AG04449 (cell line): Measurements from ENCODE around the gene NT5C2.

ENCODE experiments used
- CTCF ChIA-PET: fragments of 350-600 bp; formaldehyde crosslinking; extraction: SDS; loops from one replicate; lab custom pipeline; 2021; ENCODE audit warnings: antibody characterized with exemption; lab: Yijun Ruan, JAX
- POLR2A ChIA-PET: fragments of 400-600, 350-600 bp; formaldehyde crosslinking; extraction: SDS; loops from one replicate; lab custom pipeline; 2020; ENCODE audit warnings: antibody characterized with exemption, inconsistent platforms; lab: Yijun Ruan, JAX
- DNase-seq: peaks from one replicate; pipeline ENCODE4 v3.0.0-alpha.2; 2010; ENCODE audit warnings: low read depth, low spot score
- H3K4me3 ChIP-seq: 2 replicates; pipeline ENCODE4 v1.5.1; 2011; ENCODE audit warnings: low read depth, mild to moderate bottlenecking, control low read depth, low read length
- TF ChIP-seq, protein P1 (sequence below): IDR thresholded peaks from one replicate; pipeline ENCODE4 v1.5.1; 2011; ENCODE audit warnings: mild to moderate bottlenecking, moderate library complexity, low read length, control low read depth, inconsistent platforms; ENCODE audit not compliant: insufficient read depth; ENCODE audit errors: missing control alignments

Gene NT5C2

DNA sequence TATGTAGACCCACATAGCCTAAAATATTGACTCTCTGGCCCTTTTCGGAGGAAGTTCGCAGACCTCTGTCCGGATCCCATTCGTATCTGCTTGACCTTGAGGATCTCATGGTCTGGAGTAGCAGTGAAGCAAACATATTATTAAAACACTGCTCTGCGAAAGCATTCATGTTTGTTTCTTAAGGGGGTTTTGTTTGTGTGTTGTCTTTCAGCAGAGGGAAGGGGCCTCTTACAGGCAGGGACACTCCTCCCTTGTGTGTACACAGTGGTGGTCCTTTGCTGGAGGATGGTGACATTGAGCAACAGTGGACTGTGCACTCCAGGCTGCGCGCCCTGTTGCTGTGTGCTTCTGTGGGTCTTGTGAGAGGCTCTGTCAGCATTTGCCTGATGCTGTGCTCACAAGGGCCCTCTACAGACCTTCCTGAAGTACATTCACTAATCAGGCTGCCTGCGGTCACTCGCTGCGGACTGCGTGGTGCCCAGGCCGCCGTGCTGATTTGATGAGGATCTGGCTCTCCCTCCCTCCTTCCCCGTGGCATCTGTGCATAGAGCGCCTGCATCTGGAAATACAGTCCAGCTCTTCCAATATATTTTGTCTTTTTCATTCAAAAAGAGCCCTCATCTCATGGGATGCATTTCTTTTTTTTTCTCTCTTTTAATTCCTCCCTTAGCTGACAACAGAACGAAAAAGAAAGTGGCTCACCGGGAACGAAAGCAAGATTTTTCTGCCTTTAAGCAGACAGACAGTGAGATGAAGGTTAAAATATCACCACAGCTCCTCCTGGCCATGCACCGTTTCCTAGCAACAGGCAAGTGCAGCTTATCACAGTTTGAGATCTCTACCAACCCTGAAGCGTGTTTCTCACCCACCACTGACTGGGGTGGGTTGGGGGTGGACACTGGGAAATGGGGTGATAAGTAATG lies 139.2 kb downstream of the NT5C2 start:
- CTCF ChIA-PET = interaction anchor here (0.9 to 2.9 kb wide), 10 partner anchors 9 to 219 kb away, joined by 3 to 22 read pairs (median 4); partner anchors contain the start of gene CNNM2
- peak overlapping the region; percentile 51 for H3K4me3 ChIP-seq
- POLR2A ChIA-PET = interaction anchor here (1.1 kb wide), 1 partner anchor 26 kb away, joined by 3 read pairs; no protein-coding TSS in a partner anchor
- TF ChIP-seq, protein P1, sequence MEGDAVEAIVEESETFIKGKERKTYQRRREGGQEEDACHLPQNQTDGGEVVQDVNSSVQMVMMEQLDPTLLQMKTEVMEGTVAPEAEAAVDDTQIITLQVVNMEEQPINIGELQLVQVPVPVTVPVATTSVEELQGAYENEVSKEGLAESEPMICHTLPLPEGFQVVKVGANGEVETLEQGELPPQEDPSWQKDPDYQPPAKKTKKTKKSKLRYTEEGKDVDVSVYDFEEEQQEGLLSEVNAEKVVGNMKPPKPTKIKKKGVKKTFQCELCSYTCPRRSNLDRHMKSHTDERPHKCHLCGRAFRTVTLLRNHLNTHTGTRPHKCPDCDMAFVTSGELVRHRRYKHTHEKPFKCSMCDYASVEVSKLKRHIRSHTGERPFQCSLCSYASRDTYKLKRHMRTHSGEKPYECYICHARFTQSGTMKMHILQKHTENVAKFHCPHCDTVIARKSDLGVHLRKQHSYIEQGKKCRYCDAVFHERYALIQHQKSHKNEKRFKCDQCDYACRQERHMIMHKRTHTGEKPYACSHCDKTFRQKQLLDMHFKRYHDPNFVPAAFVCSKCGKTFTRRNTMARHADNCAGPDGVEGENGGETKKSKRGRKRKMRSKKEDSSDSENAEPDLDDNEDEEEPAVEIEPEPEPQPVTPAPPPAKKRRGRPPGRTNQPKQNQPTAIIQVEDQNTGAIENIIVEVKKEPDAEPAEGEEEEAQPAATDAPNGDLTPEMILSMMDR = peak; percentile 66
- DNase-seq = peak; percentile 33

DNA sequence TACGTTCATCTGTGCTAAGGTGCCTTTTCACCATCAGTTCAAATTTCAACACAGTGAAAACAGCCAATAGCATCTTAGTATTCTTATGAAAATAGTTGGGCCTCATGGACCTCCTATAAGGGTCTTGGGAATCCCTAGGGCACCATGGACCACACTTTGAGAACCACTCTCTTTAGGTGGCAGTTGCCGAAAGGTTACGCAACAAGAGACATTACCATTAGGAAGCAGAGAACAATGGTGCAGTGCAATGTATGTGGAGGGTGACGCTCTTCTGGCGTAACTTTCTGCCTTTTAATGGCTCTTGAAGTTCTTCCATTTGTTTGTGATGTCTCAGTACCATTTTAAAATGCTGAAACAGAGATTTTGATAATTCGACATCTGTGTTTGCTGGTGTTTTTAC lies 143.8 kb downstream of the NT5C2 start:
- CTCF ChIA-PET = interaction anchor here (0.8 to 2.5 kb wide), 4 partner anchors 13 to 132 kb away, joined by 4 to 10 read pairs (median 4); partner anchors contain the start of gene CNNM2
- TF ChIP-seq, protein P1 = no peak
- POLR2A ChIA-PET = no interaction called here
- H3K4me3 ChIP-seq = no peak overlapping the region
- no peak for DNase-seq

DNA sequence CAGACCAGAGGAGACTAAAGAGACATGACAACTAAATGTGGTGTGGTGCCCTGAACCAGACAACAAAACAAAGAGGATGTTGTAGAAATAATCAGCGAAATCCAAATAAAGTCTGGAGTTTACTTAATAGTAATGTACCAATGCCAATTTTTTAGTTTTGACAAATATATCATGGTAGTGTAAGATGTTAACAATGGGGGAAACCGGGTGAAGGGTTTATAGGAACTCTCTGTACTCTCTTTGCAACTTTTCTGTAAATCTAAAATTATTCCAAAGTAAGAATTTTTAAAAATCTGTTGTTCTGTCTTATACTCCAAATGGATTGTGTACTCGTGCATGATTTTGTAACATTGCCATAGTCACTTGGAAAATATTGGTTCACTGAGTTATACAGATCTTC lies 145.7 kb downstream of the NT5C2 start:
- DNase-seq = no peak
- no peak overlapping the region for H3K4me3 ChIP-seq
- POLR2A ChIA-PET = no interaction called here
- TF ChIP-seq, protein P1 = no peak
- CTCF ChIA-PET = interaction anchor here (0.9 to 1.3 kb wide), 3 partner anchors 8 to 286 kb away, joined by 4 read pairs; partner anchors contain the start of gene CNNM2

DNA sequence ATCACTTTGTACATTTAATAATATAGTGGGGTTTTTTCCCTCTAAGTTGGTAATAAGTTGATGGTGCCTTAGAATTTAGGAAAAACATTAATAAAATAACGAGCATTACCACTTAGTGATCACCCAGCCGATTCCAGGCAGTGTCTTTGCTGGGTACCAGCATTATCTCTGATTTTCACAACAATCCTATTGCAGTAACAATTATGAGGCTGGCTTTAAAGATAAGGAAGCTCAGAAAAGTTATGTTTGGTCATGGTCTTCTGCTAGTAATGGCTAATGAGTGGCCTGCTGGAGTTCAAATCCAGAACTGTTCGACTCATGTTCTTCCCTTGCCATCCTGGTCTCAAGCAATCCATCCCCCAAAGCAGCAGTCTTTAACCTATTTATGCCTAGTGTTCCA lies 147.1 kb downstream of the NT5C2 start:
- CTCF ChIA-PET = interaction anchor here (1.3 to 1.8 kb wide), 2 partner anchors 129 to 193 kb away, joined by 4 to 6 read pairs; partner anchors contain the start of gene CNNM2
- H3K4me3 ChIP-seq = no peak overlapping the region
- POLR2A ChIA-PET = no interaction called here
- TF ChIP-seq, protein P1 = no peak
- no peak for DNase-seq

DNA sequence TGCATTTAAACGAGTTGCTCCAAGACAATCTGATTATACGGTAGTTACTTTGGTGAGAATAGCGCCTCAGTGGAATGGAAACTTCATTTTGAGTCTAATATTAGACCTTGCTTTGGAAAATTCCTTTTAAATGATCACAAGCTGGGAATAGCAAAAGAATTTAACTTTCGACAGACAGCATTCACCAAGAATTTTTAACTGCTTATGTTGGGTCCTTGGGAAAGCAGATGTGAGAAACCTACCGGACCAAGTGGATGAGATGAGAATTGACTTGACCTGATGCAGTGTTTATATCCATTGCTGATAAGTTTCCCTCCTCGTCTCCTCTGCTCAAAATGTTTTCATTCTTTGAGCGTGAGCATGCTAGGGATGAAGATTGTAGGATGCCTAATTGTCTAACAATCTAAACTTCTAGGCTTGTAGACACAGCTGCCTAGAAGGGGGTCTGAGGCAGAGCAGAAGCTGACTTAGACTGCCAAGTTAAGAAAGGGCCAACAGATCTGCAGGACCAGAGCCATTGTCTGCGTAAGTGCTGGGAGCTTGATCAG lies 148.1 kb downstream of the NT5C2 start:
- CTCF ChIA-PET = interaction anchor here (0.9 to 3.5 kb wide), 3 partner anchors 9 to 194 kb away, joined by 5 to 14 read pairs (median 6); partner anchors contain the start of gene CNNM2
- DNase-seq = peak; percentile 89
- POLR2A ChIA-PET = interaction anchor here (0.7 kb wide), 1 partner anchor 148 kb away, joined by 4 read pairs; no protein-coding TSS in a partner anchor
- H3K4me3 ChIP-seq = no peak overlapping the region
- TF ChIP-seq, protein P1 = no peak
